Effector memory CD8-positive, alpha-beta T cell (primary cell): ENCODE data around the gene TMEM238L.
"Not testable (repeated sequence)": the region's sequence is repeated elsewhere in the genome, so short reads cannot be mapped to it uniquely, and the experiment has no call there.

Source experiments
- ATAC-seq: fragments of 150-1000 bp; cut with Tn5 transposase; replicated peaks from 2 replicates; pipeline ENCODE4 v1.10.0; 2021; ENCODE audit warnings: mild to moderate bottlenecking, moderate library complexity
- DNase-seq, 3 experiments: peaks; one replicate each; pipeline ENCODE4 v3.0.0; 2021
- H3K27ac Mint-ChIP-seq, 2 donors: one replicate each; pipeline ENCODE4 v1.8.0; 2022; ENCODE audit warnings: mild to moderate bottlenecking in 2 of 2, mixed read lengths in 2 of 2, moderate library complexity in 2 of 2
- H3K27me3 Mint-ChIP-seq, 2 donors: one replicate each; pipeline ENCODE4 v1.8.0; 2022; ENCODE audit warnings: mixed read lengths in 2 of 2
- H3K36me3 Mint-ChIP-seq: one replicate; pipeline ENCODE4 v1.8.0; 2022; ENCODE audit warnings: mild to moderate bottlenecking, moderate library complexity, mixed read lengths; ENCODE audit not compliant: insufficient read depth
- H3K4me1 Mint-ChIP-seq, 2 donors: one replicate each; pipeline ENCODE4 v1.8.0; 2022; ENCODE audit warnings: low read depth in 2 of 2, mixed read lengths in 2 of 2
- H3K4me3 Mint-ChIP-seq, 2 donors: one replicate each; pipeline ENCODE4 v1.8.0; 2022; ENCODE audit warnings: mild to moderate bottlenecking in 2 of 2, mixed read lengths in 2 of 2, moderate library complexity in 2 of 2
- H3K9me3 Mint-ChIP-seq, 2 donors: one replicate each; pipeline ENCODE4 v1.8.0; 2022; ENCODE audit warnings: mixed read lengths in 2 of 2
- total RNA-seq, 9 experiments: gene quantifications; one replicate each; lab custom pipeline; 2026; lab: John Stamatoyannopoulos, UW

The TMEM238L gene
- 0 reads per million in 9 experiments for total RNA-seq

- no peak for DNase-seq
- Mint-ChIP-seq H3K4me1 (no peaks in the 10 kb centered on the region), H3K36me3 (no peaks in the 10 kb centered on the region), H3K9me3 (no peaks in the 10 kb centered on the region), H3K4me3 (no peak within 1 kb of the TSS), H3K27me3 (peaks cover 16 to 26% of the 10 kb centered on the region in 2 donors), H3K27ac (no peak within 1 kb of the TSS)
- ATAC-seq, result no peak
Measured at GRCh38 chr17:10803830-10804475, at the start of gene TMEM238L. Gene TMEM238L (minus strand): TSS chr17:10804099. CDS start chr17:10803963, 136 bp downstream.

GRCh38 chr17:10846636-10847035, 42.7 kb upstream of the TMEM238L start:
- not testable (repeated sequence) for H3K27ac Mint-ChIP-seq, DNase-seq

GRCh38 chr17:10845388-10845751, 41.5 kb upstream of the TMEM238L start:
- Mint-ChIP-seq H3K27ac (no peak overlapping the region), H3K4me1 (peaks cover 8% of the 10 kb centered on the region in 2 donors), H3K36me3 (no peaks in the 10 kb centered on the region), H3K4me3 (peak overlapping the region; percentile 74 to 79), H3K9me3 (no peaks in the 10 kb centered on the region), H3K27me3 (peaks cover 20 to 39% of the 10 kb centered on the region in 2 donors)
- ATAC-seq (no peak), DNase-seq (no peak)

More at GRCh38 chr17:10846636-10847035, 42.7 kb upstream of the TMEM238L start:
- not testable (repeated sequence) for ATAC-seq, H3K9me3 Mint-ChIP-seq, H3K4me3 Mint-ChIP-seq, H3K4me1 Mint-ChIP-seq, H3K36me3 Mint-ChIP-seq
- peaks cover 26 to 52% of the 10 kb centered on the region in 2 donors for H3K27me3 Mint-ChIP-seq

- peak; percentile 85 for ATAC-seq
- peak overlapping the region in 1 of 2 donors; percentile 16 for H3K27ac Mint-ChIP-seq
- peak overlapping the region; percentile 74 to 79 for H3K4me3 Mint-ChIP-seq
- H3K9me3 Mint-ChIP-seq, result no peaks in the 10 kb centered on the region
- peak; percentile 42 to 45 (median 44) for DNase-seq
- no peaks in the 10 kb centered on the region for H3K36me3 Mint-ChIP-seq
- H3K4me1 Mint-ChIP-seq, result peaks cover 8% of the 10 kb centered on the region in 2 donors
- H3K27me3 Mint-ChIP-seq, result peaks cover 14 to 33% of the 10 kb centered on the region in 2 donors
Measured at GRCh38 chr17:10844621-10845387, 40.9 kb upstream of the TMEM238L start.

- DNase-seq, result no peak
- H3K27me3 Mint-ChIP-seq, result peaks cover 12 to 27% of the 10 kb centered on the region in 2 donors
- H3K4me3 Mint-ChIP-seq, result no peak overlapping the region
- H3K27ac Mint-ChIP-seq, result no peak overlapping the region
- peaks cover 8% of the 10 kb centered on the region in 2 donors for H3K4me1 Mint-ChIP-seq
- H3K9me3 Mint-ChIP-seq, result no peaks in the 10 kb centered on the region
- H3K36me3 Mint-ChIP-seq, result no peaks in the 10 kb centered on the region
- no peak for ATAC-seq
Measured at GRCh38 chr17:10843811-10844210, 39.9 kb upstream of the TMEM238L start.

- H3K4me3 Mint-ChIP-seq, result no peak overlapping the region
- peaks cover 22 to 32% of the 10 kb centered on the region in 2 donors for H3K27me3 Mint-ChIP-seq
- H3K36me3 Mint-ChIP-seq, result no peaks in the 10 kb centered on the region
- DNase-seq, result no peak
- H3K27ac Mint-ChIP-seq, result no peak overlapping the region
- ATAC-seq, result no peak
- peaks cover 8% of the 10 kb centered on the region in 2 donors for H3K4me1 Mint-ChIP-seq
- H3K9me3 Mint-ChIP-seq, result no peaks in the 10 kb centered on the region
Measured at GRCh38 chr17:10842658-10843057, 38.8 kb upstream of the TMEM238L start.

GRCh38 chr17:10838682-10839081, 34.8 kb upstream of the TMEM238L start:
- Mint-ChIP-seq H3K4me3 (no peak overlapping the region), H3K27me3 (peaks cover 22 to 26% of the 10 kb centered on the region in 2 donors), H3K9me3 (no peaks in the 10 kb centered on the region), H3K4me1 (no peaks in the 10 kb centered on the region), H3K36me3 (no peaks in the 10 kb centered on the region), H3K27ac (no peak overlapping the region)
- ATAC-seq (no peak), DNase-seq (no peak)

- peaks cover 20 to 26% of the 10 kb centered on the region in 2 donors for H3K27me3 Mint-ChIP-seq
- no peaks in the 10 kb centered on the region for H3K4me1 Mint-ChIP-seq
- no peak for ATAC-seq
- H3K9me3 Mint-ChIP-seq, result no peaks in the 10 kb centered on the region
- no peak within 1 kb of the TSS for H3K27ac Mint-ChIP-seq
- H3K4me3 Mint-ChIP-seq, result no peak within 1 kb of the TSS
- H3K36me3 Mint-ChIP-seq, result no peaks in the 10 kb centered on the region
- DNase-seq, result no peak
Measured at GRCh38 chr17:10837921-10838320, 34.0 kb upstream of the TMEM238L start, which contains the start of gene PIRT. Gene PIRT (minus strand): TSS chr17:10838087. CDS start chr17:10825645, 12,442 bp downstream.

GRCh38 chr17:10836966-10837590, 33.2 kb upstream of the TMEM238L start:
- H3K27ac Mint-ChIP-seq, result no peak overlapping the region
- H3K4me1 Mint-ChIP-seq, result no peaks in the 10 kb centered on the region
- no peak for ATAC-seq
- no peak overlapping the region for H3K4me3 Mint-ChIP-seq
- peaks cover 20 to 26% of the 10 kb centered on the region in 2 donors for H3K27me3 Mint-ChIP-seq
- H3K36me3 Mint-ChIP-seq, result no peaks in the 10 kb centered on the region
- no peak for DNase-seq
- H3K9me3 Mint-ChIP-seq, result no peaks in the 10 kb centered on the region

- DNase-seq, result no peak
- no peaks in the 10 kb centered on the region for H3K4me1 Mint-ChIP-seq
- ATAC-seq, result no peak
- H3K27me3 Mint-ChIP-seq, result peaks cover 28% of the 10 kb centered on the region in 2 donors
- no peaks in the 10 kb centered on the region for H3K9me3 Mint-ChIP-seq
- no peak overlapping the region for H3K4me3 Mint-ChIP-seq
- no peak overlapping the region for H3K27ac Mint-ChIP-seq
- no peaks in the 10 kb centered on the region for H3K36me3 Mint-ChIP-seq
Measured at GRCh38 chr17:10836145-10836544, 32.2 kb upstream of the TMEM238L start.

- peaks cover 33 to 44% of the 10 kb centered on the region in 2 donors for H3K27me3 Mint-ChIP-seq
- no peaks in the 10 kb centered on the region for H3K4me1 Mint-ChIP-seq
- no peaks in the 10 kb centered on the region for H3K36me3 Mint-ChIP-seq
- no peak overlapping the region for H3K27ac Mint-ChIP-seq
- DNase-seq, result no peak
- H3K4me3 Mint-ChIP-seq, result no peak overlapping the region
- H3K9me3 Mint-ChIP-seq, result no peaks in the 10 kb centered on the region
- ATAC-seq, result no peak
Measured at GRCh38 chr17:10831696-10832095, 27.8 kb upstream of the TMEM238L start.

GRCh38 chr17:10827898-10828552, 24.1 kb upstream of the TMEM238L start:
- no peaks in the 10 kb centered on the region for H3K36me3 Mint-ChIP-seq
- H3K9me3 Mint-ChIP-seq, result no peaks in the 10 kb centered on the region
- ATAC-seq, result no peak
- no peak for DNase-seq
- H3K4me1 Mint-ChIP-seq, result no peaks in the 10 kb centered on the region
- no peak overlapping the region for H3K27ac Mint-ChIP-seq
- H3K4me3 Mint-ChIP-seq, result no peak overlapping the region
- H3K27me3 Mint-ChIP-seq, result peaks cover 33 to 62% of the 10 kb centered on the region in 2 donors

- Mint-ChIP-seq H3K4me3 (no peak overlapping the region), H3K4me1 (no peaks in the 10 kb centered on the region), H3K36me3 (no peaks in the 10 kb centered on the region), H3K27me3 (peaks cover 28 to 67% of the 10 kb centered on the region in 2 donors), H3K9me3 (no peaks in the 10 kb centered on the region), H3K27ac (no peak overlapping the region)
- DNase-seq, result no peak
- ATAC-seq, result no peak
Measured at GRCh38 chr17:10824874-10825273, 21.0 kb upstream of the TMEM238L start.
